ENCODE measurements around the gene OLIG1.

Gene OLIG1

DNA sequence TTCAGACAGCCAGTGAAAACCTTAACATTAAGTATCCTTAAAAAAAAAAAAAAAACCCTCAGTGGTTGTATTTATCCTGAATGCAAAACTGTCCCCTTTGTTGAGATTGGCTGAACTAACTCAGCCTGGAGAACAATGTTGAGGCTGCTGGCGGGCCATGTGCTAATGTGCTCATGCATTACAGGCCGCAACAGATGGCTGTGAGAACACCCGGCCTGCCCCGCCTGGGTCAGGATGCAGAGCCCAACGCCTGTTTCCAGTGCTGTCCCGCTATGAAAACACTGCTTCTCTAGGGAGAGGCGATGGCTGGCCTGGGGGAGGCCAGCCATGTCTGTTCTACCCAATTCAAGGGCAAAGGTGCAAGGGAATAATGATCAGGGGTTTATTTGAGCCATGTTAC is 30.4 kb upstream of the OLIG1 start:
- Histone ChIP-seq H3K9me3 (ENCODE audit: severe bottlenecking) (no peaks in the 10 kb centered on the region), H3K4me3 (ENCODE audit: low read depth, low read length) (no peak overlapping the region), H3K36me3 (no peaks in the 10 kb centered on the region), H3K27ac (no peak overlapping the region), H3K27me3 (ENCODE audit: insufficient read depth, low read depth, severe bottlenecking) (no peaks in the 10 kb centered on the region)
- TF ChIP-seq, protein P1, sequence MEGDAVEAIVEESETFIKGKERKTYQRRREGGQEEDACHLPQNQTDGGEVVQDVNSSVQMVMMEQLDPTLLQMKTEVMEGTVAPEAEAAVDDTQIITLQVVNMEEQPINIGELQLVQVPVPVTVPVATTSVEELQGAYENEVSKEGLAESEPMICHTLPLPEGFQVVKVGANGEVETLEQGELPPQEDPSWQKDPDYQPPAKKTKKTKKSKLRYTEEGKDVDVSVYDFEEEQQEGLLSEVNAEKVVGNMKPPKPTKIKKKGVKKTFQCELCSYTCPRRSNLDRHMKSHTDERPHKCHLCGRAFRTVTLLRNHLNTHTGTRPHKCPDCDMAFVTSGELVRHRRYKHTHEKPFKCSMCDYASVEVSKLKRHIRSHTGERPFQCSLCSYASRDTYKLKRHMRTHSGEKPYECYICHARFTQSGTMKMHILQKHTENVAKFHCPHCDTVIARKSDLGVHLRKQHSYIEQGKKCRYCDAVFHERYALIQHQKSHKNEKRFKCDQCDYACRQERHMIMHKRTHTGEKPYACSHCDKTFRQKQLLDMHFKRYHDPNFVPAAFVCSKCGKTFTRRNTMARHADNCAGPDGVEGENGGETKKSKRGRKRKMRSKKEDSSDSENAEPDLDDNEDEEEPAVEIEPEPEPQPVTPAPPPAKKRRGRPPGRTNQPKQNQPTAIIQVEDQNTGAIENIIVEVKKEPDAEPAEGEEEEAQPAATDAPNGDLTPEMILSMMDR (IDR thresholded peaks at IDR 0.05; ENCODE audit: low read depth, low read length): no peak
- DNase-seq: peak; percentile 67

DNA sequence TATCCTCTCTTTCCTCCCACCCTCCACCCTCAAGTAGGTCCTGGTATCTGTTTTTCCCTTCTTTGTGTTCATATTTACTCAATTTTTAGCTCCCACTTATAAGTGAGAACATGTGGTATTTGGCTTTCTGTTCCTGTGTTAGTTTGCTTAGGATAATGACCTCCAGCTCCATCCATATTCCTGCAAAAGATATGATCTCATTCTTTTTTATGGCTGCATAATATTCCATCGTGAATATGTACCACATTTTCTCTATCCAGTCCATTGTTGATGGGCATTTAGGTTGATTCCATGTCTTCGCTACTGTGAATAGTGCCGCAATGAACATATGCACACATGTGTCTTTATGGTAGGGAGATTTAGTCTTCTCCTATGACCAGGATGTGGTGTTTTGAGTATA is 29.7 kb upstream of the OLIG1 start:
- Histone ChIP-seq H3K27ac (no peak overlapping the region), H3K36me3 (no peaks in the 10 kb centered on the region), H3K9me3 (ENCODE audit: severe bottlenecking) (no peaks in the 10 kb centered on the region), H3K4me3 (ENCODE audit: low read depth, low read length) (no peak overlapping the region), H3K27me3 (ENCODE audit: insufficient read depth, low read depth, severe bottlenecking) (no peaks in the 10 kb centered on the region)
- DNase-seq: no peak
- TF ChIP-seq, protein P1 (IDR thresholded peaks at IDR 0.05; ENCODE audit: low read depth, low read length): no peak

DNA sequence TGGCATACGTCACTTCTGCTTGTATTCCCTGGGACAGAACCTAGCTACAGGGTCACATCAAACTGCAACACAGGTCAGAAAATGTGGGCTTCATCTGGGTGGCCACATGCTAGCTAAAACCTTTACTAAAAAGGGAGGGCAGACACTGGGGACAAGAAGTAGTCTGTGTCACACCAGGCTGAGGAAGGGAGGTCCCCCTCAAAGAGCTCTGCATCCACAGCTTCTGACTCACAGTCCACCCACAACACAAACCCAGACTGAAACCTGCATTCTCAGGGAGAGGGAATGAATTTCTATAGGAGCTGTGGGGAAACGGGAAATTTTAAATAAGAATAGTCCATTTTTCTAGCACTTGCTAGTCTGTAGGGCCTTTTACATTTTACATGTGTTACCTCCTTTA is 28.0 kb upstream of the OLIG1 start:
- H3K27ac ChIP-seq: no peak overlapping the region
- DNase-seq: no peak
- no peak overlapping the region for H3K4me3 ChIP-seq (ENCODE audit: low read depth, low read length)
- TF ChIP-seq, protein P1 (IDR thresholded peaks at IDR 0.05; ENCODE audit: low read depth, low read length): no peak
- no peaks in the 10 kb centered on the region for H3K36me3 ChIP-seq
- H3K9me3 ChIP-seq (ENCODE audit: severe bottlenecking): no peaks in the 10 kb centered on the region
- no peaks in the 10 kb centered on the region for H3K27me3 ChIP-seq (ENCODE audit: insufficient read depth, low read depth, severe bottlenecking)

DNA sequence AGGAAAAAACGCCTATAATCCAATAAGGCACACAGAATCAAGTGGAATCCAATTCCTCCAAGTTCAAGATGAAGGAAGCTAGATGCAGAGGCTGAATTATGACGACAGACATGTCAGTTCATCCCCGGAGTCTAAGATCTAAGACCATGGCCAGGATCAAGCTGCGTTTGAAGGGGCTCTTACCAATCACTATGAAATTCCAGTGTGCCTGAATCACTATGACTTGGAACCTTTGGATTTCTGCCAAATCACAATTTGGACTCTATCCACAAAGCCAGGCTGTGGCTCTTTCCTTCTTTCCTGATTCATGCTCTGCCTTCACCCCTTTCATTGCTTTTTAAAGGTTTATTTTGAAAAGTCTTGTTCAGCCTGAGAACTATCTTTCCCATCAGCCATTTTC is 27.1 kb upstream of the OLIG1 start:
- no peak overlapping the region for H3K27ac ChIP-seq
- TF ChIP-seq, protein P1 (IDR thresholded peaks at IDR 0.05; ENCODE audit: low read depth, low read length): no peak
- no peak for DNase-seq
- H3K36me3 ChIP-seq: no peaks in the 10 kb centered on the region
- H3K9me3 ChIP-seq (ENCODE audit: severe bottlenecking): no peaks in the 10 kb centered on the region
- no peak overlapping the region for H3K4me3 ChIP-seq (ENCODE audit: low read depth, low read length)
- H3K27me3 ChIP-seq (ENCODE audit: insufficient read depth, low read depth, severe bottlenecking): no peaks in the 10 kb centered on the region

DNA sequence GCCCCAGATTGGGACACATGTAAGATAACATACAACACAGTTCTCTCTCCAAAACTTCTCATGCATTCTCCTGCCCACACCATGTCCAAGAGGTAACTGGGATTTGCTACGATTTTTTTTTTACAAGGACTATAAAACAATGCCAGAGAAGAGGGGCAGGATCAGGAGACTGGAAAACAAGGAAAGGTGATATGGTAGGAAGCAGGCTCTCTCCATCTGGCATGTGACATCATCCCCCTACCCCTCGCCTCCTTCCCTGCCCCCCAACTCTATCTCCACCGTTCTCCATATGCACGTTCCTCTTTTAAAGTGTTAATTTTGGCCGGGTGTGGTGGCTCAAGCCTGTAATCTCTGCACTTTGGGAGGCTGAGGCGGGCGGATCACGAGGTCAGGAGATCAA is 23.5 kb upstream of the OLIG1 start:
- no peak for DNase-seq
- H3K36me3 ChIP-seq: no peaks in the 10 kb centered on the region
- no peaks in the 10 kb centered on the region for H3K27me3 ChIP-seq (ENCODE audit: insufficient read depth, low read depth, severe bottlenecking)
- H3K27ac ChIP-seq: no peak overlapping the region
- TF ChIP-seq, protein P1 (IDR thresholded peaks at IDR 0.05; ENCODE audit: low read depth, low read length): no peak
- H3K4me3 ChIP-seq (ENCODE audit: low read depth, low read length): no peak overlapping the region
- no peaks in the 10 kb centered on the region for H3K9me3 ChIP-seq (ENCODE audit: severe bottlenecking)

DNA sequence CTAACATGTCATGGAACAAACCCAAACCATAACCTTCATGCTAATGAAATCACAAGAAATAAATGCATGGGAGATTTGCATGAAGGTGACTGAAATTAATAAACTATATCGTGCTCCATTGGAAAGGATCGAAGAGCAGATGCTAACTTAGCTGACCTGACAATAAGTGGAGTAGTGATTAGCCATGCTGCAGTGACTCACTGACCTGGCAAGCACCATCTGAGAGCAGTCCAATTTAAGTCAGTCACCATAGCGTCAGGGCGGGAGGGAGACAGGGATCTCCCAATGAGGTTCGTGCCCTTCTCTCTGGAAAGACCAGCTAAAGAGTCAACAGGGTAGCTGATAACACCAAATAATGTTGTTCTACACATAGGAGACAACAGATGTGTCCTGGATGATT is 22.7 kb upstream of the OLIG1 start:
- Histone ChIP-seq H3K36me3 (no peaks in the 10 kb centered on the region), H3K27ac (no peak overlapping the region), H3K9me3 (ENCODE audit: severe bottlenecking) (no peaks in the 10 kb centered on the region), H3K27me3 (ENCODE audit: insufficient read depth, low read depth, severe bottlenecking) (no peaks in the 10 kb centered on the region), H3K4me3 (ENCODE audit: low read depth, low read length) (no peak overlapping the region)
- peak; percentile 39 for DNase-seq
- TF ChIP-seq, protein P1 (IDR thresholded peaks at IDR 0.05; ENCODE audit: low read depth, low read length): no peak
